ENCODE data around the gene GRK1.

DNA sequence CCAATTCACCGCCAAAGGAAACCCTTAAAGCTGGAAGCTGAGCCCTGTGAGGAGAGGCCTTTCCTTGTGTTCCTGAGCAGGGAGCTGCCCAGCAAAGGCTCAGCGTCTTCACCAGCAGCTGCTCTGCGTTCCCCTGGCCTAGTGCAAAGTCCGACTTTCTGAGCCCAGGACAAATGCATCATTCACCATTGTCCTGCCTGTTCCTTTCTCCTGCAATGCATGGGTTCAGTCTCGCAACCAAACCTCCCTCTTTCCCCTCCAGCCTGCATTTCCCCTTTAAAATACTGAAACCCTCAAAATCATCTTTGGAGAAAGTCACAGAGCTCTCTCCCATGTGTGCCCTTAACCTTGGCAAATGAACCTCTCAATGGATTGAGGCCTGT lies 79.1 kb downstream of the GRK1 start:
- TF ChIP-seq POLR2AphosphoS5 (IDR thresholded peaks at IDR 0.05; ENCODE audit: borderline replicate concordance, low read depth, low read length) (no peak), EZH2 (IDR thresholded peaks at IDR 0.05) (no peak), FOXP2 (optimal IDR thresholded peaks at IDR 0.05; ENCODE audit: control extremely low read depth, extremely low read length, insufficient read depth) (no peak)

Data from SK-N-MC (cell line).